Raji (cell line): ENCODE measurements around the gene PRKAA1.
A peak's percentile ranks its signal among the peaks of the same experiment; 100 is the strongest.

ENCODE experiments used
- POLR2A ChIP-seq: IDR thresholded peaks from 2 replicates; pipeline ENCODE4 v1.6.1; 2011; ENCODE audit warnings: low read depth, low read length, control low read depth; ENCODE audit not compliant: insufficient read depth

The PRKAA1 gene

GRCh38 chr5:40798012-40798800 is at the start of gene PRKAA1:
Gene PRKAA1, minus strand, starts transcription at chr5:40798374. Its CDS starts 185 bp downstream, at chr5:40798189.
- TF ChIP-seq POLR2A = peak; percentile 81

- TF ChIP-seq POLR2A = no peak
Measured at GRCh38 chr5:40847525-40847924, 49.4 kb upstream of the PRKAA1 start.

- no peak for TF ChIP-seq POLR2A
Measured at GRCh38 chr5:40846371-40846770, 48.2 kb upstream of the PRKAA1 start.

GRCh38 chr5:40844565-40844964 is 46.4 kb upstream of the PRKAA1 start:
- no peak for TF ChIP-seq POLR2A

GRCh38 chr5:40842351-40842750 is 44.2 kb upstream of the PRKAA1 start:
- no peak for TF ChIP-seq POLR2A

GRCh38 chr5:40841068-40841805 is 43.1 kb upstream of the PRKAA1 start, which contains the start of gene CARD6:
Gene CARD6, plus strand, starts transcription at chr5:40841367. Its CDS starts 16 bp downstream, at chr5:40841383.
- TF ChIP-seq POLR2A = no peak

GRCh38 chr5:40838086-40838485 is 39.9 kb upstream of the PRKAA1 start:
- TF ChIP-seq POLR2A = no peak

GRCh38 chr5:40834849-40835787 is 36.9 kb upstream of the PRKAA1 start, which contains the start of gene RPL37:
Gene RPL37, minus strand, starts transcription at chr5:40835222. Its CDS starts 37 bp downstream, at chr5:40835185.
- TF ChIP-seq POLR2A = peak; percentile 99

- TF ChIP-seq POLR2A = no peak
Measured at GRCh38 chr5:40834391-40834848, 36.2 kb upstream of the PRKAA1 start.

GRCh38 chr5:40833712-40834229 is 35.6 kb upstream of the PRKAA1 start:
- TF ChIP-seq POLR2A = no peak

- TF ChIP-seq POLR2A = no peak
Measured at GRCh38 chr5:40832345-40832744, 34.2 kb upstream of the PRKAA1 start.

- no peak for TF ChIP-seq POLR2A
Measured at GRCh38 chr5:40831346-40832210, 33.4 kb upstream of the PRKAA1 start.

GRCh38 chr5:40829748-40830533 is 31.8 kb upstream of the PRKAA1 start:
- no peak for TF ChIP-seq POLR2A
